ENCODE results near the gene NAALADL2. TPM values are rescaled to one million over a fixed set of nuclear protein-coding genes. Genes with fewer than 3 reads are reported as not detected.

The NAALADL2 gene
- total and polyA plus RNA-seq, 9 of the 15 experiments (the other 6 are each of a cell fraction or from before 2014, with no cell fraction given), result 0.29 to 1.1 (median 0.79) TPM; not detected in 1

DNA sequence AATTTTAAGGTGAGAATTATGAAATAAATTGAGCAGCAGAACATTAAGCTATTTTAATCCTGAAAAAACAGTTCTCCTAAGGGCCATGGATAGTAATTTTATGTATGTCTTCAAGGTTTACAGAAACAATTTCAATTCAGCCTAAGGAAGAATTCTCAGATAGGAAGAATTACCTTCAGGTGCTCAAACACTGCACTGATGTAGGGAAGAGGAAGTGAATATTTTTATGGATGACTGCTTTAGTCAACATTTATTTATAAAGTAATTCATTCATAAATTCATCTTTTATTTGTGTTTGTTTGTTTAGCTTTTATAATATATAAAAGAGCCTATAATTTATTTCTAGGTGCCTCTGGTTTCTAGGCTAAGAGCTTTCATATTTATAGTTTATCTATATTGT, 620.7 kb downstream of the NAALADL2 start:
- no peak for FAIRE-seq
- H3K9ac ChIP-seq (ENCODE audit: insufficient read depth in 1 of 2, low read depth in 2 of 2, low read length in 2 of 2), result no peak overlapping the region
- no peaks in the 10 kb centered on the region for H3K27me3 ChIP-seq (ENCODE audit: control insufficient read depth in 2 of 2, insufficient read depth in 2 of 2, low read length in 2 of 2)
- no peaks in the 10 kb centered on the region for H4K20me1 ChIP-seq (replicated peaks; ENCODE audit: control insufficient read depth, insufficient read depth, low read length)
- no peak for DNase-seq (ENCODE audit: extremely low read depth in 1 of 4, low spot score in 3 of 4)
- in situ Hi-C loops (cut with MboI) (no loop called here), intact Hi-C loops (cut with micrococcal nuclease) (no loop called here)
- no peak overlapping the region for H3K4me2 ChIP-seq (ENCODE audit: insufficient read depth, low read length)
- POLR2A ChIA-PET, result no interaction called here
- H3K27ac ChIP-seq (ENCODE audit: extremely low read depth, low read depth, low read length), result no peak overlapping the region
- H3K9me3 ChIP-seq (replicated peaks; ENCODE audit: control insufficient read depth, insufficient read depth, low read depth, low read length), result no peaks in the 10 kb centered on the region
- BruUV-seq (replicated peaks), result no TSS peak
- no peak for ATAC-seq
- CTCF ChIA-PET (ENCODE audit: low intra/inter-chr PET ratio), result no interaction called here
- no peaks in the 10 kb centered on the region for H3K9me1 ChIP-seq (ENCODE audit: control insufficient read depth, insufficient read depth, low read length)
- no peak overlapping the region for H2AFZ ChIP-seq (ENCODE audit: low read depth, low read length)
- no peak overlapping the region for H3K4me3 ChIP-seq
- H3K36me3 ChIP-seq (ENCODE audit: control insufficient read depth, insufficient read depth, low read length), result no peaks in the 10 kb centered on the region
- no peaks in the 10 kb centered on the region for H3K4me1 ChIP-seq (replicated peaks in 1 of 2; ENCODE audit: control insufficient read depth in 2 of 2, insufficient read depth in 2 of 2, low read length in 2 of 2)
- H3K79me2 ChIP-seq (ENCODE audit: control insufficient read depth, insufficient read depth, low read length), result no peaks in the 10 kb centered on the region
- TF ChIP-seq, protein P1, sequence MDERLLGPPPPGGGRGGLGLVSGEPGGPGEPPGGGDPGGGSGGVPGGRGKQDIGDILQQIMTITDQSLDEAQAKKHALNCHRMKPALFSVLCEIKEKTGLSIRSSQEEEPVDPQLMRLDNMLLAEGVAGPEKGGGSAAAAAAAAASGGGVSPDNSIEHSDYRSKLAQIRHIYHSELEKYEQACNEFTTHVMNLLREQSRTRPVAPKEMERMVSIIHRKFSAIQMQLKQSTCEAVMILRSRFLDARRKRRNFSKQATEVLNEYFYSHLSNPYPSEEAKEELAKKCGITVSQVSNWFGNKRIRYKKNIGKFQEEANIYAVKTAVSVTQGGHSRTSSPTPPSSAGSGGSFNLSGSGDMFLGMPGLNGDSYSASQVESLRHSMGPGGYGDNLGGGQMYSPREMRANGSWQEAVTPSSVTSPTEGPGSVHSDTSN (CRISPR knock-in tag; IDR thresholded peaks at IDR 0.05; ENCODE audit: low read depth), result no peak
- TF ChIP-seq, protein P1 (tag; conservative IDR thresholded peaks at IDR 0.05; ENCODE audit: low read depth), result no peak
- TF ChIP-seq MIER1 (IDR thresholded peaks at IDR 0.05; ENCODE audit: low read depth) (no peak), ZBTB1 (CRISPR knock-in tag; IDR thresholded peaks at IDR 0.05; ENCODE audit: borderline replicate concordance, low read depth) (no peak)
- TF ChIP-seq, protein P2, sequence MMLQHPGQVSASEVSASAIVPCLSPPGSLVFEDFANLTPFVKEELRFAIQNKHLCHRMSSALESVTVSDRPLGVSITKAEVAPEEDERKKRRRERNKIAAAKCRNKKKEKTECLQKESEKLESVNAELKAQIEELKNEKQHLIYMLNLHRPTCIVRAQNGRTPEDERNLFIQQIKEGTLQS (IDR thresholded peaks at IDR 0.05), result no peak
- TF ChIP-seq, protein P2 (CRISPR knock-in tag; conservative IDR thresholded peaks at IDR 0.05), result no peak
- TF ChIP-seq, protein P3, sequence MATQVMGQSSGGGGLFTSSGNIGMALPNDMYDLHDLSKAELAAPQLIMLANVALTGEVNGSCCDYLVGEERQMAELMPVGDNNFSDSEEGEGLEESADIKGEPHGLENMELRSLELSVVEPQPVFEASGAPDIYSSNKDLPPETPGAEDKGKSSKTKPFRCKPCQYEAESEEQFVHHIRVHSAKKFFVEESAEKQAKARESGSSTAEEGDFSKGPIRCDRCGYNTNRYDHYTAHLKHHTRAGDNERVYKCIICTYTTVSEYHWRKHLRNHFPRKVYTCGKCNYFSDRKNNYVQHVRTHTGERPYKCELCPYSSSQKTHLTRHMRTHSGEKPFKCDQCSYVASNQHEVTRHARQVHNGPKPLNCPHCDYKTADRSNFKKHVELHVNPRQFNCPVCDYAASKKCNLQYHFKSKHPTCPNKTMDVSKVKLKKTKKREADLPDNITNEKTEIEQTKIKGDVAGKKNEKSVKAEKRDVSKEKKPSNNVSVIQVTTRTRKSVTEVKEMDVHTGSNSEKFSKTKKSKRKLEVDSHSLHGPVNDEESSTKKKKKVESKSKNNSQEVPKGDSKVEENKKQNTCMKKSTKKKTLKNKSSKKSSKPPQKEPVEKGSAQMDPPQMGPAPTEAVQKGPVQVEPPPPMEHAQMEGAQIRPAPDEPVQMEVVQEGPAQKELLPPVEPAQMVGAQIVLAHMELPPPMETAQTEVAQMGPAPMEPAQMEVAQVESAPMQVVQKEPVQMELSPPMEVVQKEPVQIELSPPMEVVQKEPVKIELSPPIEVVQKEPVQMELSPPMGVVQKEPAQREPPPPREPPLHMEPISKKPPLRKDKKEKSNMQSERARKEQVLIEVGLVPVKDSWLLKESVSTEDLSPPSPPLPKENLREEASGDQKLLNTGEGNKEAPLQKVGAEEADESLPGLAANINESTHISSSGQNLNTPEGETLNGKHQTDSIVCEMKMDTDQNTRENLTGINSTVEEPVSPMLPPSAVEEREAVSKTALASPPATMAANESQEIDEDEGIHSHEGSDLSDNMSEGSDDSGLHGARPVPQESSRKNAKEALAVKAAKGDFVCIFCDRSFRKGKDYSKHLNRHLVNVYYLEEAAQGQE (IDR thresholded peaks at IDR 0.05; ENCODE audit: borderline replicate concordance), result no peak
- TF ChIP-seq, protein P3 (CRISPR knock-in tag; IDR thresholded peaks at IDR 0.05; ENCODE audit: low read depth), result no peak
- TF ChIP-seq, protein P4, sequence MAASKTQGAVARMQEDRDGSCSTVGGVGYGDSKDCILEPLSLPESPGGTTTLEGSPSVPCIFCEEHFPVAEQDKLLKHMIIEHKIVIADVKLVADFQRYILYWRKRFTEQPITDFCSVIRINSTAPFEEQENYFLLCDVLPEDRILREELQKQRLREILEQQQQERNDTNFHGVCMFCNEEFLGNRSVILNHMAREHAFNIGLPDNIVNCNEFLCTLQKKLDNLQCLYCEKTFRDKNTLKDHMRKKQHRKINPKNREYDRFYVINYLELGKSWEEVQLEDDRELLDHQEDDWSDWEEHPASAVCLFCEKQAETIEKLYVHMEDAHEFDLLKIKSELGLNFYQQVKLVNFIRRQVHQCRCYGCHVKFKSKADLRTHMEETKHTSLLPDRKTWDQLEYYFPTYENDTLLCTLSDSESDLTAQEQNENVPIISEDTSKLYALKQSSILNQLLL (CRISPR knock-in tag; IDR thresholded peaks at IDR 0.05; ENCODE audit: borderline replicate concordance), result no peak
